K562 (cell line): ENCODE results near the gene SLC22A23. TPM values are rescaled to one million over a fixed set of nuclear protein-coding genes. Genes with fewer than 3 reads are reported as not detected.

Experiments
- CBX1 ChIP-seq: sonication (generic); IDR thresholded peaks from 2 replicates; pipeline ENCODE4 v1.6.1; 2016; ENCODE audit warnings: antibody characterized with exemption, low read depth, mild to moderate bottlenecking
- CSDE1 ChIP-seq, 2 experiments: fragments of 450-650 bp; IDR thresholded peaks; 2 replicates each; pipeline ENCODE4 v1.6.1; 2016; ENCODE audit warnings: mild to moderate bottlenecking in 1 of 2
- GATAD2A ChIP-seq: fragments of 450-650 bp; IDR thresholded peaks from 2 replicates; pipeline ENCODE4 v1.6.1; 2017
- GTF2E2 ChIP-seq: fragments of 200-800 bp; sonication (Bioruptor generic); IDR thresholded peaks from 2 replicates; pipeline ENCODE4 v1.6.1; 2016; ENCODE audit warnings: missing genetic modification characterization, missing compliant biosample characterization
- HMG20B ChIP-seq: fragments of 250-450 bp; sonication (Bioruptor Pico); IDR thresholded peaks from 2 replicates; pipeline ENCODE4 v1.5.0; 2021; ENCODE audit warnings: mild to moderate bottlenecking
- HNRNPLL ChIP-seq: fragments of 200-400 bp; formaldehyde crosslinking; IDR thresholded peaks from 2 replicates; pipeline ENCODE4 v1.6.1; 2017; ENCODE audit warnings: low read length, low read depth, mild to moderate bottlenecking; ENCODE audit not compliant: poor library complexity, severe bottlenecking
- HNRNPUL1 ChIP-seq: fragments of 200-400 bp; formaldehyde crosslinking; IDR thresholded peaks from 2 replicates; pipeline ENCODE4 v1.6.1; 2017; ENCODE audit warnings: low read length
- ILK ChIP-seq: fragments of 450-650 bp; IDR thresholded peaks from 2 replicates; pipeline ENCODE4 v1.6.1; 2016; ENCODE audit warnings: missing genetic modification characterization, low read depth, mild to moderate bottlenecking, missing compliant biosample characterization, moderate library complexity, borderline replicate concordance
- KAT2B ChIP-seq: IDR thresholded peaks from one replicate; pipeline ENCODE4 v1.6.1; 2012; ENCODE audit warnings: low read depth, mild to moderate bottlenecking, control low read depth, inconsistent platforms, low read length, moderate library complexity
- KDM1A ChIP-seq, 2 experiments: fragments of 450-650 bp; IDR thresholded peaks; 2 replicates each; pipeline ENCODE4 v1.6.1; 2016; ENCODE audit warnings: mild to moderate bottlenecking in 2 of 2
- MEIS2 ChIP-seq: fragments of 450-650 bp; IDR thresholded peaks from 2 replicates; pipeline ENCODE4 v1.6.1; 2014; ENCODE audit warnings: mild to moderate bottlenecking; ENCODE audit not compliant: partially characterized antibody
- NCOA6 ChIP-seq: fragments of 450-650 bp; IDR thresholded peaks from 2 replicates; pipeline ENCODE4 v1.6.1; 2017; ENCODE audit warnings: mild to moderate bottlenecking
- NONO ChIP-seq, 2 experiments: fragments of 200-400 bp in 1 of 2; fragments of 450-650 bp in 1 of 2; formaldehyde crosslinking in 1 of 2; IDR thresholded peaks; 2 replicates each; pipeline ENCODE4 v1.6.1; 2017; ENCODE audit warnings: low read depth in 2 of 2, mild to moderate bottlenecking in 2 of 2, moderate library complexity in 2 of 2, low read length in 1 of 2
- NUFIP1 ChIP-seq: fragments of 450-650 bp; IDR thresholded peaks from 2 replicates; pipeline ENCODE4 v1.6.1; 2018; ENCODE audit not compliant: partially characterized antibody
- POLR2AphosphoS2 ChIP-seq: IDR thresholded peaks from 2 replicates; pipeline ENCODE4 v1.6.1; 2012; ENCODE audit warnings: low read length, improper control_type of control experiment
- PYGO2 ChIP-seq: fragments of 450-650 bp; IDR thresholded peaks from 2 replicates; pipeline ENCODE4 v1.6.1; 2016; ENCODE audit warnings: mild to moderate bottlenecking, missing genetic modification characterization, moderate library complexity, missing compliant biosample characterization
- RBFOX2 ChIP-seq: fragments of 200-400 bp; formaldehyde crosslinking; IDR thresholded peaks from 2 replicates; pipeline ENCODE4 v1.6.1; 2017; ENCODE audit warnings: low read depth, mild to moderate bottlenecking, low read length, moderate library complexity
- SAFB ChIP-seq: fragments of 200-400 bp; formaldehyde crosslinking; IDR thresholded peaks from 2 replicates; pipeline ENCODE4 v1.6.1; 2017; ENCODE audit warnings: low read depth, low read length, borderline replicate concordance
- SREBF1 ChIP-seq: fragments of 150-350 bp; IDR thresholded peaks from 2 replicates; pipeline ENCODE4 v1.6.1; 2014; ENCODE audit warnings: antibody characterized with exemption, low read depth, low read length, borderline replicate concordance
- STAG1 ChIP-seq: sonication (generic); formaldehyde crosslinking; IDR thresholded peaks from 2 replicates; pipeline ENCODE4 v1.5.0; 2020; ENCODE audit warnings: missing genetic modification reagents, borderline replicate concordance
- TAL1 ChIP-seq: fragments of 450-650 bp; IDR thresholded peaks from 2 replicates; pipeline ENCODE4 v1.6.1; 2016; ENCODE audit warnings: mild to moderate bottlenecking
- TCF7 ChIP-seq: sonication (generic); IDR thresholded peaks from 2 replicates; pipeline ENCODE4 v1.6.1; 2016; ENCODE audit warnings: antibody characterized with exemption, borderline replicate concordance
- TGIF2 ChIP-seq: sonication (generic); formaldehyde crosslinking; IDR thresholded peaks from 2 replicates; pipeline ENCODE4 v1.8.1; 2022; ENCODE audit warnings: mild to moderate bottlenecking, missing genetic modification reagents, moderate library complexity
- ZKSCAN1 ChIP-seq: fragments of 150-350 bp; IDR thresholded peaks from 2 replicates; pipeline ENCODE4 v1.6.1; 2016; ENCODE audit warnings: low read depth, low read length
- ZNF79 ChIP-seq: fragments of 250-450 bp; sonication (Bioruptor Pico); IDR thresholded peaks from 2 replicates; pipeline ENCODE4 v1.4.0; 2020; ENCODE audit warnings: low read depth, mild to moderate bottlenecking, moderate library complexity
- polyA plus RNA-seq, 8 experiments: library from polyadenylated mRNA; depleted of rRNA in 4 of 8; stranded (reverse) in 5 of 8; unstranded in 3 of 8; fragments of >200 nt; fragmentation: Nextera tagmentation in 2 of 8; fragmentation: Illumina TruSeq in 1 of 8; extraction: Ambion mirVana in 2 of 8; extraction: Trizol in 1 of 8; gene quantifications; 2 replicates each; pipeline versions ENCODE4 v1.2.1 to v1.2.3, GENCODE V29; 2011 to 2014; ENCODE audit warnings: inconsistent platforms in 1 of 8, missing spikeins in 1 of 8
- total RNA-seq, 7 experiments: library from RNA; depleted of rRNA in 6 of 7; stranded (reverse); fragments of >200 nt in 6 of 7; fragmentation: Illumina TruSeq in 2 of 7; extraction: Trizol in 2 of 7; gene quantifications; 2 replicates each; pipeline versions ENCODE4 v1.2.1 to v1.2.3, GENCODE V29; 2011 to 2021; ENCODE audit warnings: low replicate concordance in 1 of 7
- TF ChIP-seq, protein P1 (sequence below), 3 experiments: fragments of 200-800 bp in 1 of 3; fragments of 250-450 bp in 1 of 3; fragments of 450-650 bp in 1 of 3; sonication (Bioruptor Pico) in 1 of 3; sonication (Bioruptor generic) in 1 of 3; formaldehyde crosslinking in 1 of 3; IDR thresholded peaks; 2 replicates each; pipeline versions ENCODE4 v1.6.1 to v1.8.0; 2016 to 2022; ENCODE audit warnings: mild to moderate bottlenecking in 2 of 3, missing genetic modification characterization in 2 of 3, missing compliant biosample characterization in 1 of 3, moderate library complexity in 1 of 3

The SLC22A23 gene
- total and polyA plus RNA-seq, 9 of the 15 experiments (the other 6 are each of a cell fraction or from before 2014, with no cell fraction given) = 0.30 to 8.7 (median 2.5) TPM

DNA sequence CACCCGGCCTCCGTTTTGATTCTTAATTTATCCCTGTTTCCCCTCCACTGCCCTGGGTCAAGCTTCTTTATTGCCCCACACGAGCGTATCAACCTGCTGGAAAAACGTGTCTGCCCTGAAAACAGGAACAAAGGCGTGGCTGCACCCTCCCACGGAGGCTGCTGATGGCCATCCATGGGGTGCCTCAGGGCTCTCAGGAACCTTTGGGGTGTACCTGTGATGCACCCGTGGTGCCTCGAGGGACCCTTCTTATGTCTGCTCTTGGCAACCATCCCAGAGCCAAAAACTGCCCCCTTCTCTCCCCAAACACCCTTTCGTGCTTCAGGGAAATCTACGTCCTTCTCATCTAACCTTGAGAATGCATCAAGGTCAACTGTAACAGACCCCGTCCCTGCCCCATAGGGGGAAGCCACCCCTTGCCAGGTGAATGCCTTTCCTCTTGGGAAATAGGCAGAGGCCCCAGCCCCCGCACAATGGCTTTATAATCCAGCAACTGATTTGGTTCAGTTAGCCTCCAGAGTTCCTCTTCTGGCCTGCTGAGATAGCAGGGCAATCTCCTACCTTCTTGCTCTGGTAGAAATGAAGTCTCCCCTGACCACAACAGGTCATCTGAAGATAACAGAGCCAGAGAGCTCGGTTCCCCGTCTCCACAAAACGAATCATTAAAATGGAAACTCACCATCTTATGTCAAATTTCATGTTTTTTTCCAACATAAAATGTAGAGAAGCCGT is 168.7 kb downstream of the SLC22A23 start (continued):
- TF ChIP-seq GATAD2A = 0 out of 2 replicates have a peak, but pooled peaks have one; percentile 72
- TF ChIP-seq, protein P1, sequence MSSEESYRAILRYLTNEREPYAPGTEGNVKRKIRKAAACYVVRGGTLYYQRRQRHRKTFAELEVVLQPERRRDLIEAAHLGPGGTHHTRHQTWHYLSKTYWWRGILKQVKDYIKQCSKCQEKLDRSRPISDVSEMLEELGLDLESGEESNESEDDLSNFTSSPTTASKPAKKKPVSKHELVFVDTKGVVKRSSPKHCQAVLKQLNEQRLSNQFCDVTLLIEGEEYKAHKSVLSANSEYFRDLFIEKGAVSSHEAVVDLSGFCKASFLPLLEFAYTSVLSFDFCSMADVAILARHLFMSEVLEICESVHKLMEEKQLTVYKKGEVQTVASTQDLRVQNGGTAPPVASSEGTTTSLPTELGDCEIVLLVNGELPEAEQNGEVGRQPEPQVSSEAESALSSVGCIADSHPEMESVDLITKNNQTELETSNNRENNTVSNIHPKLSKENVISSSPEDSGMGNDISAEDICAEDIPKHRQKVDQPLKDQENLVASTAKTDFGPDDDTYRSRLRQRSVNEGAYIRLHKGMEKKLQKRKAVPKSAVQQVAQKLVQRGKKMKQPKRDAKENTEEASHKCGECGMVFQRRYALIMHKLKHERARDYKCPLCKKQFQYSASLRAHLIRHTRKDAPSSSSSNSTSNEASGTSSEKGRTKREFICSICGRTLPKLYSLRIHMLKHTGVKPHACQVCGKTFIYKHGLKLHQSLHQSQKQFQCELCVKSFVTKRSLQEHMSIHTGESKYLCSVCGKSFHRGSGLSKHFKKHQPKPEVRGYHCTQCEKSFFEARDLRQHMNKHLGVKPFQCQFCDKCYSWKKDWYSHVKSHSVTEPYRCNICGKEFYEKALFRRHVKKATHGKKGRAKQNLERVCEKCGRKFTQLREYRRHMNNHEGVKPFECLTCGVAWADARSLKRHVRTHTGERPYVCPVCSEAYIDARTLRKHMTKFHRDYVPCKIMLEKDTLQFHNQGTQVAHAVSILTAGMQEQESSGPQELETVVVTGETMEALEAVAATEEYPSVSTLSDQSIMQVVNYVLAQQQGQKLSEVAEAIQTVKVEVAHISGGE (CRISPR knock-in tag; IDR thresholded peaks at IDR 0.05) = peak in 1 of 3 experiments; percentile 80; a peak in 1 of 6 replicates
- peak; percentile 78 for TF ChIP-seq PYGO2 (tag)
- TF ChIP-seq KAT2B = no peak
- TF ChIP-seq HNRNPLL = no peak
- TF ChIP-seq CBX1 = no peak
- TF ChIP-seq TAL1 = peak; percentile 99
- no peak; a peak in 1 of 4 replicates for TF ChIP-seq CSDE1 (IDR thresholded peaks at IDR 0.05)
- no peak for TF ChIP-seq ILK
- no peak for TF ChIP-seq GTF2E2 (tag)
- peak; percentile 86 for TF ChIP-seq ZKSCAN1
- TF ChIP-seq POLR2AphosphoS2 = no peak
- no peak for TF ChIP-seq TGIF2 (CRISPR knock-in tag)
- TF ChIP-seq ZNF79 = no peak
- 0 out of 2 replicates have a peak, but pooled peaks have one; percentile 76 for TF ChIP-seq TCF7
- no peak for TF ChIP-seq STAG1 (CRISPR knock-in tag)
- TF ChIP-seq NUFIP1 = peak; percentile 76
- peak; percentile 30 for TF ChIP-seq MEIS2
- TF ChIP-seq RBFOX2 = no peak
- no peak for TF ChIP-seq SREBF1
- no peak; the same call in 1 of the 2 replicates for TF ChIP-seq HNRNPUL1
- TF ChIP-seq NONO (IDR thresholded peaks at IDR 0.05; ENCODE audit: low read depth in 2 of 2, low read length in 1 of 2) = no peak
- no peak for TF ChIP-seq NCOA6
- TF ChIP-seq SAFB = no peak
- TF ChIP-seq HMG20B (CRISPR knock-in tag) = no peak
- TF ChIP-seq KDM1A (IDR thresholded peaks at IDR 0.05) = peak; percentile 100
